Measurements from ENCODE around the gene PER1.

Gene PER1

GRCh38 chr17:8091033-8091687, 61.0 kb downstream of the PER1 start:
- DNase-seq = no peak

Measured in left hindlimb (tissue), 1 donor.